ENCODE measurements around the gene MATN4.

- TF ChIP-seq CTCF (IDR thresholded peaks at IDR 0.05 in 8 of 11, conservative IDR thresholded peaks at IDR 0.05 in 3 of 11) = no peak
- no peak for TF ChIP-seq POLR2A (IDR thresholded peaks at IDR 0.05)
- TF ChIP-seq POLR2AphosphoS5 (IDR thresholded peaks at IDR 0.05) = no peak
Measured at GRCh38 chr20:45269056-45269455, 39.0 kb downstream of the MATN4 start.

Measured in spleen (tissue), 7 donors.